ENCODE measurements around the gene TEX29.

- TF ChIP-seq CTCF (IDR thresholded peaks at IDR 0.05), result no peak
- TF ChIP-seq POLR2A (IDR thresholded peaks at IDR 0.05), result no peak
Measured at GRCh38 chr13:111283991-111284390, 36.5 kb upstream of the TEX29 start.

All from testis (tissue), 2 donors.